Midbrain (tissue), 1 donor: ENCODE results near the gene PSMA2.

ENCODE experiments used
- DNase-seq: peaks from one replicate; lab custom pipeline; 2025; lab: John Stamatoyannopoulos, UW

The PSMA2 gene

GRCh38 chr7:42931834-42932651 lies at the start of gene PSMA2, which contains the start of gene MRPL32:
Gene PSMA2 (minus strand): TSS chr7:42932174. CDS start chr7:42932158, 16 bp downstream.
Gene MRPL32 (plus strand): TSS chr7:42932376. CDS start chr7:42932387, 11 bp downstream.
- peak; percentile 99 for DNase-seq

- no peak for DNase-seq
Measured at GRCh38 chr7:42981601-42982000, 49.6 kb upstream of the PSMA2 start.

GRCh38 chr7:42980514-42980913 lies 48.5 kb upstream of the PSMA2 start:
- no peak for DNase-seq

DNA sequence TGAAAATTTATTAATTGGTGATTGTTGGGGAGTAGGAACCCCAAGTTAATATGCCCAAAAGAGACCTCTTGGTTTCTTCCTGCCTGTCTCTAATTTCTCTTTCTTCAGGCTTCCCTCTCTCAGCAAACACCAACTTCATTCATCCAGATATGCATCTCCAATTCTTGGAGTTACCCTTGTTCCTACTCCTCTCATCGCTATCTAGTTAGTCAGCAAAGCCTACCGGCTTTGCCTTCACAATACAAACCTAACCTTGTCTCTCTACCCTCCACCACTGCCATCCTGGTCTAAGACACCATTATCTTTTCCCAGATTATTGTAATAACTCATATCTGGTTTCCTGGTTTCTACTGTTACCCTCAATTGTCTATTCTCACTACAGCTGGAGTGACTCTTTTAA lies 48.1 kb upstream of the PSMA2 start:
- no peak for DNase-seq

DNA sequence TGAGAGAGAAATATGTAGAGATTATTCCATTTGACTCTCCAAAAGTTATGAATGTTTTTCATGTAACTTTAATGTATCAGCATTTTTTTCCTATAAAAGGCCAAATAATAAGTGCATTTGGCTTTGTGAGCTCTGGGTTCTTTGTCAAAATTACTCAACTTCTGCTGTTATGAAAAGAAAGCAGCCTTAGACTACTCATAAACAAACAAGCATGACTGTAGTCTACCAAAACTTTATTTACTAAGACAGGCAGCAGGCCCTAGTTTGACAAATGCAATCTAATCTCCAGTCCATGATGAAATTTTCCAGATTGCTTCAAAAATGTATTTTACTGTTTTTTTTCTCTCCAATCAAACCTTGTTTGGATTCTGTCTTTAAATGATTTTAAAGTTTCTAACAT lies 46.5 kb upstream of the PSMA2 start:
- no peak for DNase-seq

- no peak for DNase-seq
Measured at GRCh38 chr7:42976371-42976770, 44.4 kb upstream of the PSMA2 start.

DNA sequence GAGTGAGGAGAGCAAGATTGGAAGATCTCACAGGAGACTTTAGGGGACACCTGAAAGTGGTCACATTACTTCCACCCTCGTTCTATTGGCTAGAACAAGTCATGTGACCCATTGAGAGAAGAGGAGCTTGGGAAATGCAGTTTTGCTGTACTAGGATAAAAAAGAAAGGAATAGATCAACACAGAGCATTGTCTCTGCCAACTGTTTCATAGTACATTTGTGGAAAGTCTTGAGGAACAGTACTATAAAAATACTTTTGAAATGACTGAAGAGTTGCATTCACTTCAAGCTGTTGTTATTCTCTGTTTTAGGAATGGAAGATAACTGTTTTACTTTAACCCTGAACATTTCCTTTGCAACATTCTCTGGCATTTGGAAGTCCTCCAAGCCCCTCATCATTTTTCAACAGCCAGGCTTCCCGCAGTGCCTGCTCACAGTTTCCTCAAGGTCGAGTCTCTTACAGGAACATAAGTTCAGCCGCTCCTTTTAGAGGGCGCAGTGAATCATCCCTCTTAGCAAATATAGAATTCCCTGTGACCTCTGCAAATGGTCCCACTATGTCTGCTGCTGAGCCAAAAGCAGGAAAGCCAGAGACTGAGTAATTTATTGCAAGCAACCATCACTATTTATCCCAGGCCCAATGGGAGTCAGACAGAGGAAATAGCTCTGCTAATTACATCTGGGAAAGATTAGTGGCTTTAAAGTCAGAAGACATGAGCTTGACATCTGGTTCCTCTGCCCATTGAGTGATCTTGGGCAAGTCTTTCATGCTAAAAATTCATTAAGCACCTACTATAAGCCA lies 40.9 kb upstream of the PSMA2 start:
- no peak for DNase-seq

DNA sequence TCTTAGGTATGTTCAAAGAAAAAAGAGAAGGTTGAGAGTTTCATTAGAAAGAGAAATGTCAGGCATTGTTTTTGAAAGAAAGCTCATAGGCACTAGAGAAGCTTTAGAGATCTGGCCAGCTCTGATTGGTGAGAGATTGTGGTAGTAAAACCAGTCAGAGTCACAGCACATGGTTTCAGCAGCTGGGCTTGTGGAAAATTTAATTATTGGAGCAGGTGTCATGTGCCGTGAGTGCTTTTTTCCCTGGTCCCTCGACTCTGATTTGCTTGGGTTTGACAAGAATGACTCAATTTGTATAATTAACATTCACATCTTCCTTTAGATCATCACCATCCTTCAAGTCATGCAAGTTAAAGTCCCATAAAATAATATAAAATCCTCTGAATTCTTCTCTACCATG lies 35.4 kb upstream of the PSMA2 start:
- DNase-seq = no peak

- no peak for DNase-seq
Measured at GRCh38 chr7:42964849-42965805, 33.2 kb upstream of the PSMA2 start.

DNA sequence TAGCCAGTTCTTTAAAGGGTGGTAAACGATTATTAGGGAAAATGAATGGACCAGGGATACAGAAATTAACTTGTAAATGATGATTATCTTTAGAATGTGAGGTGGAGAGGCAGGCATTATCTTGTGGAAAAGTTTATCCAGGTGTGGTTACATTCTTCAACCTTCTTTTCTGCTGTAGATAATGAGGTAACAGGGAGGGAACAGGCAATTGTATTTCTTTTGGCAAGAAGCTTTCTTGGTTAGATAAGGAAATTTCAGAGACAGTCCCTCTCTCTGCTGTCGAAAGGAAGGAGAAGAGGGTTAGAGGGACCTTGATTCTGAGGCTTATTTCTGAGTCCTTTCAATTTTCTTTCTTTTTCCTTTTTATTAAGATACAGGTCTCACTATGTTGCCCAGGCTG lies 32.3 kb upstream of the PSMA2 start:
- no peak for DNase-seq

DNA sequence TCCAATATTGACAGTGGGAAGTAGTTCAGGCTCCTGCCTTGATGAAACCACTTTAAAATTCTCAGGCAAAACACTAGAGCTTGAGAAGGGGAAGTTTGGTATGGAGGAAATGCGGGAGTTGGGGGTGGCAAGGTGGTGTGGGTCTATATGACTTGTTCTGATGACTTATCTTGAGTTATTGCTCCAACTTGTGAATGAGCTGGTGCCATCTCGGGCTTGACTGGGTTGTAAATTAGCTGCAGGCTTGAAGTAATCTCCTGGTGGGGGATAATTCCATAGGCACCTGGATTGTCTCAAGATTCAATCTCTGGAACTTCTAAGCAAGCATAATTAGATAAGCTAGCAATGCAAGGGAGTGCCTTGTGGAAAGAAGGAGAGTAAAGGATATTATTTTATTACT lies 29.2 kb upstream of the PSMA2 start:
- DNase-seq = no peak

DNA sequence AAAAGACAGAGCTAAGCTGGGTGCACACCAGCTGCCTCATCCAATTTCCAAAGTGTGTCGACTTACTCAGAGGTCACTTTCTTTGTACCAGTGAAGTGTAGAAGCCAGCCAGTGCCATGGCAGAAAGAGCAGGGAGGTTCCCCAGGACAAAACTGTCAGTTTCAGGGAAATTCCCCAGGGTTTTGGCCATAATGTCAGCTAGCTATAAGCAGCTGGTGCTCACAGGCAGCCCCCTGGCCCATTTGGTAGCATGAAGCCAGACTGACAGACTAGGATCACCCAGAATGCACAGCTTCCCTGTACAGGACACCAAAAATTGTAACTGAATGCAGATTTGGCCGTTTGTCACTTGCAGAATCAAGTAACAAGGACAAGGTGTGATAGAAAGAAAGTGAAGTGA lies 28.8 kb upstream of the PSMA2 start:
- no peak for DNase-seq

DNA sequence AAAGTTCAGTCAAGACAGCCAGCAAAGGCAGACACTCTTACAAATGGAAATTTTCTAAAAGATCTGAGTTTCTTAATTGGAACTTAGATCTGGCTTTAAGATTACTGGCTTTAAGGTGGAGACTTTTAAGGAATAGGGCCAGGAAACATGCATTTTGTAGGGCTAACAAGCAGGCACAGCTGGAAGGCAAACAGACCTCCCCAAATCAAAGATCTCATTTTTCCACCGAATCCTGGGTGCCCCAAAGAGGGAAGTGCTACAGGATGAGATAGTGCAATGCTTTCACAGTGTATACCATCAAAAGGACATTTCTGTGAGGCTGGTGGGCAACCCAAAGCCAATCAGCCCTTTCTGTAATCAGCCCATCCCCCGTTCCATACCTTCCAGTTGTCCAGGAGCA lies 27.6 kb upstream of the PSMA2 start:
- DNase-seq = no peak

- no peak for DNase-seq
Measured at GRCh38 chr7:42956062-42956461, 24.1 kb upstream of the PSMA2 start.

GRCh38 chr7:42953994-42954393 lies 22.0 kb upstream of the PSMA2 start:
- no peak for DNase-seq

DNA sequence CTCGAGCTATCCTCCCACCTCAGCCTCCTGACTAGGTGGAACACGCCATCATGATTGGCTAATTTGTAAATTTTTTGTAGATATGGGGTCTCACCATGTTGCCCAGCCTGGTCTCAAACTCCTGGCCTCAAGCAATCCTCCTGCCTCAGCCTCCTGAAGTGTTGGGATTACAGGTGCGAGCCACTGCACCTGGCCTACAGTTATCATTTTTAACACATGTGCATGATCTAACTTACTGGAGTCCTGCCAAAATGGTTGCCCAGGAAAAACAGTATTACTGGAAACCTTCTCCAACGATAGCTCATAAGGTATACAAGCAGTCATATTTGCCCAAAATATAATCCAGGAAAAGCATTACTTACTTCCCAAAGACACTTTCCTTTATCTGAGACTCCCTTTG lies 20.4 kb upstream of the PSMA2 start:
- DNase-seq = no peak

GRCh38 chr7:42950417-42950816 lies 18.4 kb upstream of the PSMA2 start:
- no peak for DNase-seq

- DNase-seq = no peak
Measured at GRCh38 chr7:42947521-42947920, 15.5 kb upstream of the PSMA2 start.

DNA sequence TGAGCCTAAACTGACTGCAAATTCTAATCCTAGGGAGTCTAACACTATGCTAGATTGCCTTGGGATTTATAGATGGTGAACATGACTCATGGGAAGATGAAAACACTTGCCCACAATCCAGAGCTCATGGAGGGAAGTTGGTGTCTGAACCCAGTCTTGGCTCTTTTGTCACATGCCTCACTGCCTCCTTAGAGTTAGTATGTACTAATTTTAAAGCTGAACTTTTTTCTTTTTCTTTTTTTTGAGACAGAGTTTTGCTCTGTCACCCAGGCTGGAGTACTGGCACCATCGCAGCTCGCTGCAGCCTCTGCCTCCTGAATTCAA lies 14.6 kb upstream of the PSMA2 start:
- DNase-seq = no peak

- DNase-seq = no peak
Measured at GRCh38 chr7:42945821-42946626, 14.1 kb upstream of the PSMA2 start.
